HepG2 (cell line): ENCODE measurements around the gene ABCG8. TPM values are rescaled to one million over a fixed set of nuclear protein-coding genes. Genes with fewer than 3 reads are reported as not detected.

Experiments used
- polyA plus RNA-seq, 8 experiments: library from polyadenylated mRNA; depleted of rRNA in 3 of 8; stranded (reverse) in 7 of 8; unstranded in 1 of 8; fragments of >200 nt; fragmentation: Illumina TruSeq in 4 of 8; extraction: Trizol in 4 of 8; gene quantifications; 2 replicates each; pipeline versions ENCODE4 v1.2.1 to v1.2.3, GENCODE V29; 2011 to 2016; ENCODE audit warnings: low read depth in 4 of 8, missing spikeins in 1 of 8, mixed read lengths in 1 of 8; ENCODE audit not compliant: insufficient read depth in 1 of 8
- small RNA-seq, 3 experiments: library from RNA; depleted of rRNA; stranded (forward); fragments of <200 nt; gene quantifications; one replicate each; pipeline ENCODE3, GENCODE V24; 2012; ENCODE audit warnings: low read depth in 2 of 3, low replicate concordance in 1 of 3; ENCODE audit not compliant: insufficient read length in 3 of 3, insufficient read depth in 2 of 3
- total RNA-seq, 5 experiments: library from RNA; depleted of rRNA; stranded (reverse); fragments of >200 nt; fragmentation: Illumina TruSeq; extraction: Trizol; gene quantifications; 2 replicates each; pipeline ENCODE4 v1.2.3, GENCODE V29; 2016; ENCODE audit warnings: low read depth in 1 of 5

Gene ABCG8
- total and polyA plus RNA-seq, 2 of the 13 experiments (the other 11 are each of a cell fraction or from before 2014, with no cell fraction given), result 8.1 to 8.8 TPM

Small RNA genes within 50 kb of the gene (small RNA-seq; reads per million reads assigned to genes)
- gene RN7SL455P (0 reads per million in 3 experiments), gene RNU6-1048P (0 reads per million in 3 experiments)

Other genes with a start within 250 kb of the ABCG8 start
- gene THADA, start 242.9 kb upstream of the ABCG8 start, total RNA-seq (2016; rRNA removed; fragmentation: Illumina TruSeq; extraction: Trizol), result 21.7 and 30.9 TPM in 2 replicates
- 11.7 and 12.7 TPM in 2 replicates for gene THADA, start 242.9 kb upstream of the ABCG8 start, polyA plus RNA-seq (2011; rRNA removed)
- 0.52 and 1.1 TPM in 2 replicates for gene PLEKHH2, start 201.7 kb upstream of the ABCG8 start, total RNA-seq (2016; rRNA removed; fragmentation: Illumina TruSeq; extraction: Trizol)
- gene PLEKHH2, start 201.7 kb upstream of the ABCG8 start, polyA plus RNA-seq (2011; rRNA removed), result 3.0 and 3.1 TPM in 2 replicates
- gene C1GALT1C1L, start 162.5 kb upstream of the ABCG8 start, total RNA-seq (2016; rRNA removed; fragmentation: Illumina TruSeq; extraction: Trizol), result 0.91 and 1.3 TPM in 2 replicates
- gene C1GALT1C1L, start 162.5 kb upstream of the ABCG8 start, polyA plus RNA-seq (2011; rRNA removed), result 2.4 and 2.7 TPM in 2 replicates
- gene DYNC2LI1, start 64.9 kb upstream of the ABCG8 start, total RNA-seq (2016; rRNA removed; fragmentation: Illumina TruSeq; extraction: Trizol), result 23.2 and 27.9 TPM in 2 replicates
- gene DYNC2LI1, start 64.9 kb upstream of the ABCG8 start, polyA plus RNA-seq (2011; rRNA removed), result 10.2 and 16.9 TPM in 2 replicates
- gene ABCG5, start 132 bp upstream of the ABCG8 start, total RNA-seq (2016; rRNA removed; fragmentation: Illumina TruSeq; extraction: Trizol), result 5.8 and 15.1 TPM in 2 replicates
- gene ABCG5, start 132 bp upstream of the ABCG8 start, polyA plus RNA-seq (2011; rRNA removed), result 38.8 and 39.0 TPM in 2 replicates
- 167 and 307 TPM in 2 replicates for gene LRPPRC, start 157.0 kb downstream of the ABCG8 start, total RNA-seq (2016; rRNA removed; fragmentation: Illumina TruSeq; extraction: Trizol)
- 80.9 and 117 TPM in 2 replicates for gene LRPPRC, start 157.0 kb downstream of the ABCG8 start, polyA plus RNA-seq (2011; rRNA removed)